ENCODE results near the gene COPS6.
A peak's percentile ranks its signal among the peaks of the same experiment; 100 is the strongest.

COPS6 gene

GRCh38 chr7:100077205-100077604 is 11.6 kb upstream of the COPS6 start:
- no peak overlapping the region for H3K4me3 ChIP-seq (ENCODE audit: low read length)
- DNase-seq (ENCODE audit: low read depth) = no peak
- TF ChIP-seq, protein P1, sequence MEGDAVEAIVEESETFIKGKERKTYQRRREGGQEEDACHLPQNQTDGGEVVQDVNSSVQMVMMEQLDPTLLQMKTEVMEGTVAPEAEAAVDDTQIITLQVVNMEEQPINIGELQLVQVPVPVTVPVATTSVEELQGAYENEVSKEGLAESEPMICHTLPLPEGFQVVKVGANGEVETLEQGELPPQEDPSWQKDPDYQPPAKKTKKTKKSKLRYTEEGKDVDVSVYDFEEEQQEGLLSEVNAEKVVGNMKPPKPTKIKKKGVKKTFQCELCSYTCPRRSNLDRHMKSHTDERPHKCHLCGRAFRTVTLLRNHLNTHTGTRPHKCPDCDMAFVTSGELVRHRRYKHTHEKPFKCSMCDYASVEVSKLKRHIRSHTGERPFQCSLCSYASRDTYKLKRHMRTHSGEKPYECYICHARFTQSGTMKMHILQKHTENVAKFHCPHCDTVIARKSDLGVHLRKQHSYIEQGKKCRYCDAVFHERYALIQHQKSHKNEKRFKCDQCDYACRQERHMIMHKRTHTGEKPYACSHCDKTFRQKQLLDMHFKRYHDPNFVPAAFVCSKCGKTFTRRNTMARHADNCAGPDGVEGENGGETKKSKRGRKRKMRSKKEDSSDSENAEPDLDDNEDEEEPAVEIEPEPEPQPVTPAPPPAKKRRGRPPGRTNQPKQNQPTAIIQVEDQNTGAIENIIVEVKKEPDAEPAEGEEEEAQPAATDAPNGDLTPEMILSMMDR (conservative IDR thresholded peaks at IDR 0.05; ENCODE audit: low read depth, low read length) = no peak

- no peak overlapping the region for H3K4me3 ChIP-seq (ENCODE audit: low read length)
- DNase-seq (ENCODE audit: low read depth) = no peak
- TF ChIP-seq, protein P1 (conservative IDR thresholded peaks at IDR 0.05; ENCODE audit: low read depth, low read length) = no peak
These were observed 9.7 kb upstream of the COPS6 start for GRCh38 chr7:100079024-100079560.

DNA sequence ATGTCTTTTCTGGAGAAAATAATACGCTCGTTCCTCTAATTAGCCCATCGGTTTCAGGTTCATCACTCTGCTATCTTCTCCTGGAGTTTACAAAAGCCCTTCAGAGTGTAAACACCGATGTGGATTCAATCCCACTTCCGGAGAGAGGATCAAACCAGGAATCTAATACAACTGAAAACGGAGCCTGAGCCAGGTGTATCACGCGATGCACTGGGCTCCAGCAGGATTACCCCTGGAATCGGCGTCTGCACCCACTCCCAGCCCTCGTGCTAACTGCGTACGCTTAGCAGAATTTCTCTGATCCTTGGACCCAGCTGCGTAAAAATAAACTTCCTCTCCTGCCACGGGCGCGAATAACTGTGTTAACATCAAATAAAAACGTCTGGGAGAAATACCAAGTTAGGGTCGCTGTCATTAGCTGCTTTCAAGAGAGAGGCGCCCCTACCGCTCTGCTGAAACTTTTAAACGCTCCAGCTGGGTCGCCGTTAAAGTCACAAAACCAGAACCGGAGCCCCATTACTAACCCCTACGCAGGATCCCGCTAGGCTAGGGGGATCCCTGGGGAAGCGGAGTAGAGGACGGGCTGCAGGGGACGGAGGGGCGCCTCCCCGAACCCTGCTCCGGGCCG is 7.7 kb upstream of the COPS6 start:
- TF ChIP-seq, protein P1 (conservative IDR thresholded peaks at IDR 0.05; ENCODE audit: low read depth, low read length) = no peak
- peak overlapping the region; percentile 96 for H3K4me3 ChIP-seq (ENCODE audit: low read length)
- DNase-seq (ENCODE audit: low read depth) = peak; percentile 30

DNA sequence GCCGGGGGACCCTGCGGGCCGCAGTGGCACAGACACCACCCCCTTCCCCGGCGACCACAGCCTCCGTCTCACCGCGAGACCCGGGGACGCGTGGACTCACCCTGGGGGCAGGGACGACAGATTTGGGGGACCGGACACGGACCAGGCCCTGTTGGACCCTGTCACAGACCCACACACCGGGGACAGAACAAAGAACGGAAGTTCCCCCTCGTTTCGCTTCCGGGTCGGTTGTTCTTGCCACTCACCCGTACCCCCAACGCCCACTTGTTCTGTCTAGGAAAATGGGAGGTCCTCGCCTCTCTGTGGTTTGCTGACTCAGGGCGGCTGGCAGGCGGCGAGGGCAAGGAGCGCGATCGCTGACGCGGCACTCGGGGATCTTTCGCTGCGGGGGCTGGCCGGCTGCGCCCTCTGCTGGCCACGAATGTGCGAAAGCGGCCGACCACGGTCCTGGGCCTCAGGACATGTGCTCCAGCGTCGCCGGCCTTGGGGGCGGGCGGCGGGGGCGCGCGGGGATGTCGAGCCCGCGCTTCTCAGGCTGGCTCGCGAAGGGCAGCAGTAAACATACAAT is 7.2 kb upstream of the COPS6 start, which contains the start of gene ZNF3:
ZNF3 (minus strand) TSS at position 189 of the 568 bp plus-strand sequence. CDS start 4,366 bp downstream, outside the sequence.
- TF ChIP-seq, protein P1 (conservative IDR thresholded peaks at IDR 0.05; ENCODE audit: low read depth, low read length) = peak; percentile 74
- DNase-seq (ENCODE audit: low read depth) = peak; percentile 97
- peak within 1 kb of the TSS; percentile 96 for H3K4me3 ChIP-seq (ENCODE audit: low read length)

DNA sequence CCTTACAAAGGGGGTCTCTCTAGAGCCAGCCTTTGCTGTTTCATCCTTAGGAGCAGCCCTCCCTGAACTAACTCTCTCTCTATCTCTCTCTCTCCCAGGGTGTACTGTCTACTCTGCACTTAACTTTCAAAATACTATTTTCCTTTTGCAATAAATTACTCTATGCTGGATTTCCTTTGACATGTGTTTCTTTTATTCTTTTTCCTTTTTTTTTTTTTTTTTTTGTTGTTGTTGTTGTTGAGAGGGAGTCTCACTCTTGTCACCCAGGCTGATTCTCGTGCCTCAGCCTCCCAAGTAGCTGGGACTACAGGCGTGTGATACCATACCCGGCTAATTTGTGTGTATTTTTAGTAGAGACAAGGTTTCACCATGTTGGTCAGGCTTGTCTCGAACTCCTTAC is 5.8 kb upstream of the COPS6 start:
- no peak for DNase-seq (ENCODE audit: low read depth)
- H3K4me3 ChIP-seq (ENCODE audit: low read length) = no peak overlapping the region
- TF ChIP-seq, protein P1 (conservative IDR thresholded peaks at IDR 0.05; ENCODE audit: low read depth, low read length) = no peak

DNA sequence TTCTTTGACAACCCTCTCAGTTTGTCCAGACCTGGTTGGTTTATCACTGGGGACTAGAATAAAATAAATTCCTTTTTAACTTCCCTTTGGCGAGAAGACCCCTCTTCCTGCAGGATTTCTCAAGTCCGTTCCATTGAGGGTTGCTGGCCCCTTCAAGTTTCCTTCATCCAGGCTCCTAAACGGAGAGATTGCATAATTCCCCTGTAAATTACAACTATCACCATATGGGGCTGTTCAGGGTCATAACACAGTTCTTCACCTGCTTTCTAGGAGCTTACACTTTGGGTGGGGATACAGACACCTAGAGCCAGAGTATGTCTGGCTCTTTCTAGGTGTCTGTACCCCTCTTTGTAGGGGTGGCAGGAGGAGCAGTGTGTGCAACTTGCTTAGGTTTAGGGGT is 3.3 kb upstream of the COPS6 start:
- H3K4me3 ChIP-seq (ENCODE audit: low read length) = no peak overlapping the region
- TF ChIP-seq, protein P1 (conservative IDR thresholded peaks at IDR 0.05; ENCODE audit: low read depth, low read length) = no peak
- DNase-seq (ENCODE audit: low read depth) = no peak
